NCI-H226 (cell line): ENCODE data around the gene WASHC4.
A peak's percentile ranks its signal among the peaks of the same experiment; 100 is the strongest.

Source experiments
- DNase-seq: peaks from one replicate; pipeline ENCODE4 v3.0.0-alpha.2; 2015

Gene WASHC4

GRCh38 chr12:105107494-105108371, at the start of gene WASHC4:
TSS of gene WASHC4 (plus strand) at chr12:105107731. CDS start at chr12:105107801, 70 bp downstream.
- DNase-seq, result peak; percentile 93

GRCh38 chr12:105060715-105061378, 46.7 kb upstream of the WASHC4 start:
- no peak for DNase-seq

- DNase-seq, result no peak
Observed at GRCh38 chr12:105064564-105065178, 42.9 kb upstream of the WASHC4 start.

- no peak for DNase-seq
Observed at GRCh38 chr12:105067511-105068031, 40.0 kb upstream of the WASHC4 start.

GRCh38 chr12:105069936-105070702, 37.4 kb upstream of the WASHC4 start:
- DNase-seq, result no peak

GRCh38 chr12:105071981-105072380, 35.5 kb upstream of the WASHC4 start:
- no peak for DNase-seq

- no peak for DNase-seq
Observed at GRCh38 chr12:105072888-105073488, 34.5 kb upstream of the WASHC4 start.

GRCh38 chr12:105076098-105076497, 31.4 kb upstream of the WASHC4 start:
- peak; percentile 34 for DNase-seq

- DNase-seq, result no peak
Observed at GRCh38 chr12:105076913-105077312, 30.6 kb upstream of the WASHC4 start.

- DNase-seq, result no peak
Observed at GRCh38 chr12:105077435-105077834, 30.1 kb upstream of the WASHC4 start.

- no peak for DNase-seq
Observed at GRCh38 chr12:105078712-105079570, 28.6 kb upstream of the WASHC4 start.

- no peak for DNase-seq
Observed at GRCh38 chr12:105083031-105083430, 24.5 kb upstream of the WASHC4 start.

GRCh38 chr12:105083551-105084105, 23.9 kb upstream of the WASHC4 start:
- DNase-seq, result no peak

- DNase-seq, result peak; percentile 40
Observed at GRCh38 chr12:105084251-105085250, 23.0 kb upstream of the WASHC4 start, which contains the start of gene ALDH1L2. TSS of gene ALDH1L2 (minus strand) at chr12:105084458. CDS start at chr12:105084436, 22 bp downstream.

- DNase-seq, result no peak
Observed at GRCh38 chr12:105085501-105085900, 22.0 kb upstream of the WASHC4 start.

- no peak for DNase-seq
Observed at GRCh38 chr12:105089817-105090216, 17.7 kb upstream of the WASHC4 start.

- no peak for DNase-seq
Observed at GRCh38 chr12:105090361-105090760, 17.2 kb upstream of the WASHC4 start.

- no peak for DNase-seq
Observed at GRCh38 chr12:105091476-105092206, 15.9 kb upstream of the WASHC4 start.

- no peak for DNase-seq
Observed at GRCh38 chr12:105092336-105092735, 15.2 kb upstream of the WASHC4 start.
